GM23338 (cell line): ENCODE data around the gene PRSS33.

Experiments
- CREB1 ChIP-seq: fragments of 250-450 bp; sonication (Bioruptor Pico); IDR thresholded peaks from 2 replicates; pipeline ENCODE4 v1.5.0; 2020; ENCODE audit warnings: low read depth, mild to moderate bottlenecking, moderate library complexity
- CTCF ChIP-seq, 2 experiments: fragments of 200-600 bp in 1 of 2; sonication (generic) in 1 of 2; conservative IDR thresholded peaks; 2 replicates each; pipeline versions ENCODE4 v1.5.1 to v1.6.1; 2016 to 2017; ENCODE audit warnings: antibody characterized with exemption in 2 of 2, low read depth in 2 of 2, mild to moderate bottlenecking in 2 of 2, moderate library complexity in 1 of 2
- ETS1 ChIP-seq: IDR thresholded peaks from 2 replicates; pipeline ENCODE4 v1.6.1; 2016; ENCODE audit warnings: antibody characterized with exemption
- EZH2 ChIP-seq: fragments of 200-600 bp; sonication (generic); IDR thresholded peaks from one replicate; pipeline ENCODE4 v1.8.0; 2017; ENCODE audit warnings: antibody characterized with exemption, mild to moderate bottlenecking, low read depth; ENCODE audit not compliant: unreplicated experiment
- EZH2phosphoT487 ChIP-seq: fragments of 200-600 bp; sonication (generic); IDR thresholded peaks from one replicate; pipeline ENCODE4 v1.8.1; 2018; ENCODE audit warnings: antibody characterized with exemption; ENCODE audit not compliant: unreplicated experiment
- JUNB ChIP-seq: IDR thresholded peaks from one replicate; pipeline ENCODE4 v1.6.1; 2016; ENCODE audit warnings: antibody characterized with exemption; ENCODE audit not compliant: unreplicated experiment
- NANOG ChIP-seq: IDR thresholded peaks from 2 replicates; pipeline ENCODE4 v1.6.1; 2016; ENCODE audit warnings: antibody characterized with exemption, borderline replicate concordance
- POLR2AphosphoS5 ChIP-seq: IDR thresholded peaks from 2 replicates; pipeline ENCODE4 v1.6.1; 2016; ENCODE audit warnings: antibody characterized with exemption, low read depth
- REST ChIP-seq: IDR thresholded peaks from one replicate; pipeline ENCODE4 v1.6.1; 2018; ENCODE audit warnings: antibody characterized with exemption; ENCODE audit not compliant: unreplicated experiment
- STAT1 ChIP-seq: IDR thresholded peaks from one replicate; pipeline ENCODE4 v1.6.1; 2016; ENCODE audit warnings: antibody characterized with exemption; ENCODE audit not compliant: unreplicated experiment
- ZNF331 ChIP-seq: fragments of 250-450 bp; sonication (Bioruptor Pico); IDR thresholded peaks from 2 replicates; pipeline ENCODE4 v1.5.0; 2020; ENCODE audit warnings: low read depth, mild to moderate bottlenecking, moderate library complexity

GRCh38 chr16:2769100-2769529 lies 18.2 kb downstream of the PRSS33 start:
- no peak for TF ChIP-seq CREB1
- no peak for TF ChIP-seq CTCF (conservative IDR thresholded peaks at IDR 0.05; ENCODE audit: low read depth in 2 of 2)
- no peak for TF ChIP-seq REST
- no peak for TF ChIP-seq EZH2
- no peak for TF ChIP-seq STAT1
- TF ChIP-seq POLR2AphosphoS5 = no peak
- TF ChIP-seq EZH2phosphoT487 = no peak
- no peak for TF ChIP-seq ETS1
- no peak for TF ChIP-seq NANOG
- no peak for TF ChIP-seq JUNB
- no peak for TF ChIP-seq ZNF331 (CRISPR knock-in tag)
